Erythroblast (primary cell): ENCODE measurements around the gene TTC39A.

Experiments used
- GATA1 ChIP-seq: IDR thresholded peaks from 2 replicates; pipeline ENCODE4 v1.6.1; 2011; ENCODE audit warnings: low read depth, mild to moderate bottlenecking, control low read depth, low read length, moderate library complexity
- POLR2A ChIP-seq: IDR thresholded peaks from 2 replicates; pipeline ENCODE4 v1.6.1; 2011; ENCODE audit warnings: mild to moderate bottlenecking, low read length

- TF ChIP-seq POLR2A = no peak
- no peak for TF ChIP-seq GATA1
These were observed 59.6 kb downstream of the TTC39A start for GRCh38 chr1:51270751-51271150.
